Neural progenitor cell (in vitro differentiated cells): ENCODE data around the gene ABCC8. TPM values are rescaled to one million over a fixed set of nuclear protein-coding genes. Genes with fewer than 3 reads are reported as not detected.

ENCODE experiments used
- DNase-seq: peaks from one replicate; pipeline ENCODE4 v3.0.0-alpha.2; 2016; ENCODE audit warnings: low spot score
- H2AFZ ChIP-seq: fragments of 200-600 bp; sonication (generic); replicated peaks from 2 replicates; pipeline ENCODE4 v1.6.1; 2016; ENCODE audit warnings: antibody characterized with exemption
- H3F3A ChIP-seq: fragments of 200-600 bp; sonication (generic); 2 replicates; pipeline ENCODE4 v1.6.1; 2016; ENCODE audit warnings: antibody characterized with exemption, low read depth
- H3K27ac ChIP-seq: fragments of 200-600 bp; sonication (generic); 2 replicates; pipeline ENCODE4 v1.5.1; 2016; ENCODE audit warnings: mild to moderate bottlenecking
- H3K27me3 ChIP-seq: fragments of 200-600 bp; sonication (generic); 2 replicates; pipeline ENCODE4 v1.6.1; 2016; ENCODE audit warnings: mild to moderate bottlenecking, moderate library complexity
- H3K36me3 ChIP-seq: fragments of 200-600 bp; sonication (generic); 2 replicates; pipeline ENCODE4 v1.5.1; 2016
- H3K4me1 ChIP-seq: fragments of 200-600 bp; sonication (generic); 2 replicates; pipeline ENCODE4 v1.6.1; 2016; ENCODE audit warnings: mixed run types
- H3K4me2 ChIP-seq: fragments of 200-600 bp; sonication (generic); 2 replicates; pipeline ENCODE4 v1.6.1; 2016
- H3K4me3 ChIP-seq: fragments of 200-600 bp; sonication (generic); 2 replicates; pipeline ENCODE4 v1.5.1; 2016
- H3K79me2 ChIP-seq: fragments of 200-600 bp; sonication (generic); 2 replicates; pipeline ENCODE4 v1.6.1; 2016; ENCODE audit warnings: low read depth
- H3K9ac ChIP-seq: fragments of 200-600 bp; sonication (generic); 2 replicates; pipeline ENCODE4 v1.6.1; 2016
- H3K9me3 ChIP-seq: fragments of 200-600 bp; sonication (generic); 2 replicates; pipeline ENCODE4 v1.5.1; 2016; ENCODE audit warnings: low read depth
- H4K20me1 ChIP-seq: fragments of 200-600 bp; sonication (generic); 2 replicates; pipeline ENCODE4 v1.6.1; 2016; ENCODE audit warnings: low read depth
- H3K27ac Mint-ChIP-seq: 3 replicates; pipeline ENCODE4 v1.8.0; 2021; ENCODE audit warnings: mixed read lengths
- H3K27me3 Mint-ChIP-seq: 2 replicates; pipeline ENCODE4 v1.8.0; 2022; ENCODE audit warnings: low read depth, mild to moderate bottlenecking, inconsistent platforms, moderate library complexity, mixed read lengths; ENCODE audit not compliant: insufficient read depth
- H3K36me3 Mint-ChIP-seq: 3 replicates; pipeline ENCODE4 v1.8.0; 2021; ENCODE audit warnings: mixed read lengths
- H3K4me1 Mint-ChIP-seq: 3 replicates; pipeline ENCODE4 v1.8.0; 2021; ENCODE audit warnings: mixed read lengths
- H3K4me3 Mint-ChIP-seq: 3 replicates; pipeline ENCODE4 v1.8.0; 2021; ENCODE audit warnings: mild to moderate bottlenecking, moderate library complexity, mixed read lengths
- H3K9me3 Mint-ChIP-seq: 3 replicates; pipeline ENCODE4 v1.8.0; 2020; ENCODE audit warnings: mixed read lengths
- CTCF ChIP-seq: fragments of 200-600 bp; sonication (generic); IDR thresholded peaks from 2 replicates; pipeline ENCODE4 v1.5.1; 2017; ENCODE audit warnings: antibody characterized with exemption, mild to moderate bottlenecking
- EZH2 ChIP-seq: fragments of 200-600 bp; sonication (generic); IDR thresholded peaks from 2 replicates; pipeline ENCODE4 v1.6.1; 2017; ENCODE audit warnings: antibody characterized with exemption, mild to moderate bottlenecking, moderate library complexity
- EZH2phosphoT487 ChIP-seq: fragments of 200-600 bp; sonication (generic); IDR thresholded peaks from 2 replicates; pipeline ENCODE4 v1.6.1; 2017; ENCODE audit warnings: antibody characterized with exemption
- total RNA-seq: library from RNA; depleted of rRNA; stranded (reverse); fragments of >200 nt; gene quantifications from 2 replicates; pipeline ENCODE4 v1.2.3, GENCODE V29; 2015; ENCODE audit warnings: low replicate concordance

Gene ABCC8
- total RNA-seq, 1 donor from 2014 or later: 0.32 TPM

DNA sequence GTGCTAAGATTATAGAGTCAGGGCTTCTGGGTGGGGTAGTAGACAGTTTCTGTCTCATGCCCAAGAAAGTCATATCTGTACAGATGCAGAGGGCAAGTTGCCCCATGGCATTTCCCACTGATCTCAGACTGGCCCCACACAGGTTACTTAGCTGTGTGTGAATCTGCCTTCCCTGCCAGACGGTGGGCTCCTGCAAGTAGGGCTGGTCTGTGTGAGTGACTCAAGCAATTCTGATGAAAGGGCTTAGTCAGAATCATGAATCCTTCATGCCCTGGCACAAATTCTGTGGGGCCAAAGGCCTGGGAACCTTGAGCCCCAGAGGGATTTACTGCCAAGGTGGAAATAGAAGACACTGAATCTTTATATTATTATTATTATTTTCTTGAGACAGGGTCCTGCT, 37.2 kb upstream of the ABCC8 start:
- peaks cover 13% of the 10 kb centered on the region for H3K4me1 Mint-ChIP-seq
- H3K4me3 Mint-ChIP-seq: no peak overlapping the region
- H3K36me3 ChIP-seq: no peaks in the 10 kb centered on the region
- H4K20me1 ChIP-seq: no peaks in the 10 kb centered on the region
- H3K4me3 ChIP-seq: no peak overlapping the region
- H3K27me3 Mint-ChIP-seq: peaks cover 6% of the 10 kb centered on the region
- no peaks in the 10 kb centered on the region for H3K79me2 ChIP-seq
- no peaks in the 10 kb centered on the region for H3K4me1 ChIP-seq
- no peaks in the 10 kb centered on the region for H3K36me3 Mint-ChIP-seq
- H3K4me2 ChIP-seq: no peak overlapping the region
- H3K27me3 ChIP-seq: no peaks in the 10 kb centered on the region
- H3K9me3 ChIP-seq: no peaks in the 10 kb centered on the region
- H3K9ac ChIP-seq: no peak overlapping the region
- H3K27ac ChIP-seq: no peak overlapping the region
- TF ChIP-seq CTCF: no peak
- TF ChIP-seq EZH2: no peak
- TF ChIP-seq EZH2phosphoT487: no peak
- DNase-seq: no peak
- H2AFZ ChIP-seq: no peak overlapping the region
- no peak overlapping the region for H3K27ac Mint-ChIP-seq
- no peaks in the 10 kb centered on the region for H3K9me3 Mint-ChIP-seq
- H3F3A ChIP-seq: no peaks in the 10 kb centered on the region

GRCh38 chr11:17512101-17512500, 35.5 kb upstream of the ABCC8 start:
- Histone ChIP-seq H3F3A (no peaks in the 10 kb centered on the region), H3K27me3 (no peaks in the 10 kb centered on the region), H3K9ac (no peak overlapping the region), H2AFZ (no peak overlapping the region), H4K20me1 (no peaks in the 10 kb centered on the region), H3K36me3 (no peaks in the 10 kb centered on the region), H3K4me1 (no peaks in the 10 kb centered on the region), H3K4me2 (no peak overlapping the region), H3K4me3 (no peak overlapping the region), H3K9me3 (no peaks in the 10 kb centered on the region), H3K27ac (no peak overlapping the region), H3K79me2 (no peaks in the 10 kb centered on the region)
- no peak for DNase-seq
- Mint-ChIP-seq H3K4me1 (peaks cover 13% of the 10 kb centered on the region), H3K4me3 (no peak overlapping the region), H3K36me3 (no peaks in the 10 kb centered on the region), H3K9me3 (no peaks in the 10 kb centered on the region), H3K27ac (no peak overlapping the region), H3K27me3 (peaks cover 6% of the 10 kb centered on the region)
- TF ChIP-seq EZH2: no peak
- TF ChIP-seq EZH2phosphoT487: no peak
- TF ChIP-seq CTCF: no peak

DNA sequence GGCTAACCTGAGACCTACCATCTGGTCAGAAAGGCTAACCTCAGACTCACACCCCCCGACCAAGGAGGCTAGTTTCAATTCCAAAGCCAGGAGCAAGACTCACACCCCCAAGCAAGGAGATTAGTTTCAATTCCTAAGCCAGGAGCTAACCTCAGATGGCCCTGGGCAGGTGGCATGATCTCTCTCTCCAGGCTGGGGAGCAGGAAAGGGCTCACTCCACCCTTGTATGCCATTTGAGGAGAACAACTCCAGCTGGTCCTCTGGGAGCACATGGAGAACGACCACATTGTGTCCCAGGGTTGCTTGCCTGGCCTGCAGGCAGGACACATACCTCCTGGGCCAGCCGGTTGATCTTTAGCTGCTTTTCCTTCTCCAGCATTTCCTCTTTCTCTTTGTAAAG, 34.9 kb upstream of the ABCC8 start:
- no peaks in the 10 kb centered on the region for H3F3A ChIP-seq
- Mint-ChIP-seq H3K9me3 (no peaks in the 10 kb centered on the region), H3K27ac (no peak overlapping the region), H3K4me1 (peaks cover 13% of the 10 kb centered on the region), H3K27me3 (peaks cover 6% of the 10 kb centered on the region), H3K4me3 (no peak overlapping the region), H3K36me3 (no peaks in the 10 kb centered on the region)
- no peak for TF ChIP-seq EZH2phosphoT487
- no peak for TF ChIP-seq EZH2
- no peak for TF ChIP-seq CTCF
- DNase-seq: no peak
- no peaks in the 10 kb centered on the region for H3K79me2 ChIP-seq
- no peak overlapping the region for H3K9ac ChIP-seq
- no peak overlapping the region for H3K27ac ChIP-seq
- no peak overlapping the region for H3K4me2 ChIP-seq
- no peak overlapping the region for H2AFZ ChIP-seq
- no peak overlapping the region for H3K4me3 ChIP-seq
- H4K20me1 ChIP-seq: no peaks in the 10 kb centered on the region
- no peaks in the 10 kb centered on the region for H3K27me3 ChIP-seq
- H3K4me1 ChIP-seq: no peaks in the 10 kb centered on the region
- H3K9me3 ChIP-seq: no peaks in the 10 kb centered on the region
- H3K36me3 ChIP-seq: no peaks in the 10 kb centered on the region
